HG02571 (cell line): Measurements from ENCODE around the gene PPP5C.
"Not testable (repeated sequence)": the region's sequence is repeated elsewhere in the genome, so short reads cannot be mapped to it uniquely, and the experiment has no call there.

Experiments
- ATAC-seq: cut with Tn5 transposase; IDR thresholded peaks from one replicate; pipeline ENCODE4 v1.9.1; 2021; ENCODE audit warnings: mild to moderate bottlenecking, moderate library complexity; ENCODE audit not compliant: unreplicated experiment

Gene PPP5C

GRCh38 chr19:46364359-46364758 lies 17.5 kb downstream of the PPP5C start:
- no peak for ATAC-seq

- ATAC-seq, result no peak
Measured at GRCh38 chr19:46365561-46365960, 18.7 kb downstream of the PPP5C start.

GRCh38 chr19:46366620-46367292 lies 19.9 kb downstream of the PPP5C start:
- no peak for ATAC-seq

GRCh38 chr19:46367426-46367825 lies 20.5 kb downstream of the PPP5C start:
- ATAC-seq, result no peak

- no peak for ATAC-seq
Measured at GRCh38 chr19:46368116-46368515, 21.2 kb downstream of the PPP5C start.

- no peak for ATAC-seq
Measured at GRCh38 chr19:46369817-46370216, 22.9 kb downstream of the PPP5C start.

- ATAC-seq, result no peak
Measured at GRCh38 chr19:46371371-46371901, 24.5 kb downstream of the PPP5C start.

GRCh38 chr19:46372901-46373490 lies 26.1 kb downstream of the PPP5C start:
- no peak for ATAC-seq

- no peak for ATAC-seq
Measured at GRCh38 chr19:46373491-46374359, 26.8 kb downstream of the PPP5C start.

- no peak for ATAC-seq
Measured at GRCh38 chr19:46374536-46375475, 27.9 kb downstream of the PPP5C start.

GRCh38 chr19:46375476-46376067 lies 28.7 kb downstream of the PPP5C start:
- not testable (repeated sequence) for ATAC-seq

GRCh38 chr19:46376241-46377153 lies 29.6 kb downstream of the PPP5C start:
- ATAC-seq, result no peak

- no peak for ATAC-seq
Measured at GRCh38 chr19:46378268-46378667, 31.4 kb downstream of the PPP5C start.

GRCh38 chr19:46380690-46381089 lies 33.8 kb downstream of the PPP5C start:
- no peak for ATAC-seq

- ATAC-seq, result no peak
Measured at GRCh38 chr19:46381346-46381745, 34.5 kb downstream of the PPP5C start.

- no peak for ATAC-seq
Measured at GRCh38 chr19:46381756-46382345, 35.0 kb downstream of the PPP5C start.

- no peak for ATAC-seq
Measured at GRCh38 chr19:46383171-46383815, 36.4 kb downstream of the PPP5C start.

GRCh38 chr19:46383846-46384245 lies 37.0 kb downstream of the PPP5C start:
- ATAC-seq, result no peak
